ENCODE data around the gene AGFG2. TPM values are rescaled to one million over a fixed set of nuclear protein-coding genes. Genes with fewer than 3 reads are reported as not detected.
"Not testable (repeated sequence)": the region's sequence is repeated elsewhere in the genome, so short reads cannot be mapped to it uniquely, and the experiment has no call there.

AGFG2 gene
- total RNA-seq, 1 donor, result 19.0 TPM

- no peak overlapping the region for H3K4me3 ChIP-seq (ENCODE audit: low read depth, low read length)
- TF ChIP-seq CTCF (IDR thresholded peaks at IDR 0.05; ENCODE audit: insufficient read depth, low read depth, low read length), result no peak
- no peak for DNase-seq (ENCODE audit: low read depth)
These were observed 20.1 kb downstream of the AGFG2 start for GRCh38 chr7:100559127-100559526.

- no peak overlapping the region for H3K4me3 ChIP-seq (ENCODE audit: low read depth, low read length)
- no peak for TF ChIP-seq CTCF (IDR thresholded peaks at IDR 0.05; ENCODE audit: insufficient read depth, low read depth, low read length)
- DNase-seq (ENCODE audit: low read depth), result no peak
These were observed 22.6 kb downstream of the AGFG2 start for GRCh38 chr7:100561491-100562194.

- TF ChIP-seq CTCF (IDR thresholded peaks at IDR 0.05; ENCODE audit: insufficient read depth, low read depth, low read length), result no peak
- no peak overlapping the region for H3K4me3 ChIP-seq (ENCODE audit: low read depth, low read length)
- no peak for DNase-seq (ENCODE audit: low read depth)
These were observed 23.4 kb downstream of the AGFG2 start for GRCh38 chr7:100562195-100563099.

GRCh38 chr7:100563100-100563564 is 24.1 kb downstream of the AGFG2 start:
- H3K4me3 ChIP-seq (ENCODE audit: low read depth, low read length), result no peak overlapping the region
- no peak for TF ChIP-seq CTCF (IDR thresholded peaks at IDR 0.05; ENCODE audit: insufficient read depth, low read depth, low read length)
- no peak for DNase-seq (ENCODE audit: low read depth)

GRCh38 chr7:100563809-100564400 is 24.9 kb downstream of the AGFG2 start:
- TF ChIP-seq CTCF (IDR thresholded peaks at IDR 0.05; ENCODE audit: insufficient read depth, low read depth, low read length), result peak; percentile 99
- peak; percentile 73 for DNase-seq (ENCODE audit: low read depth)
- no peak overlapping the region for H3K4me3 ChIP-seq (ENCODE audit: low read depth, low read length)

GRCh38 chr7:100564405-100564804 is 25.4 kb downstream of the AGFG2 start:
- not testable (repeated sequence) for H3K4me3 ChIP-seq (ENCODE audit: low read depth, low read length); DNase-seq (ENCODE audit: low read depth)

GRCh38 chr7:100565133-100565571 is 26.1 kb downstream of the AGFG2 start:
- DNase-seq (ENCODE audit: low read depth), result no peak
- no peak for TF ChIP-seq CTCF (IDR thresholded peaks at IDR 0.05; ENCODE audit: insufficient read depth, low read depth, low read length)
- H3K4me3 ChIP-seq (ENCODE audit: low read depth, low read length), result no peak overlapping the region
